ENCODE results near the gene CCDC71L.

DNA sequence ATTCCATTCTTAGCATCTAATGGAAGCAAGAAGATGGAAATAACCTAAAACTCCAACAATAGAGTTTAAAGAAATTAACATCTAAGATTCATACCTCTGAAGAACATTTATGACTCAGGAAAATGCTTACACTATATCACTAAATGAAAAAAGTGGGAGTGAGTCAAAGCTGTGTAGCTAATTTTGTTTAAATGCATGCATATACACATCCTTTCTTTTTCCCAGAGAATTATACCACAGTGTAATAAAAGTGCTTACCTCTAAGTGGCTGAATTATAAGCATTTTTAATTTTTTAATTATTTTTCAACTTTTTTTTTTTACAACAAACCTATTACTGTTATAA is 44.3 kb downstream of the CCDC71L start:
- TF ChIP-seq, protein P1, sequence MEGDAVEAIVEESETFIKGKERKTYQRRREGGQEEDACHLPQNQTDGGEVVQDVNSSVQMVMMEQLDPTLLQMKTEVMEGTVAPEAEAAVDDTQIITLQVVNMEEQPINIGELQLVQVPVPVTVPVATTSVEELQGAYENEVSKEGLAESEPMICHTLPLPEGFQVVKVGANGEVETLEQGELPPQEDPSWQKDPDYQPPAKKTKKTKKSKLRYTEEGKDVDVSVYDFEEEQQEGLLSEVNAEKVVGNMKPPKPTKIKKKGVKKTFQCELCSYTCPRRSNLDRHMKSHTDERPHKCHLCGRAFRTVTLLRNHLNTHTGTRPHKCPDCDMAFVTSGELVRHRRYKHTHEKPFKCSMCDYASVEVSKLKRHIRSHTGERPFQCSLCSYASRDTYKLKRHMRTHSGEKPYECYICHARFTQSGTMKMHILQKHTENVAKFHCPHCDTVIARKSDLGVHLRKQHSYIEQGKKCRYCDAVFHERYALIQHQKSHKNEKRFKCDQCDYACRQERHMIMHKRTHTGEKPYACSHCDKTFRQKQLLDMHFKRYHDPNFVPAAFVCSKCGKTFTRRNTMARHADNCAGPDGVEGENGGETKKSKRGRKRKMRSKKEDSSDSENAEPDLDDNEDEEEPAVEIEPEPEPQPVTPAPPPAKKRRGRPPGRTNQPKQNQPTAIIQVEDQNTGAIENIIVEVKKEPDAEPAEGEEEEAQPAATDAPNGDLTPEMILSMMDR (conservative IDR thresholded peaks at IDR 0.05 in 1 of 2, IDR thresholded peaks at IDR 0.05 in 1 of 2; ENCODE audit: low read depth in 1 of 2, low read length in 2 of 2) = no peak
- no peak for TF ChIP-seq EZH2 (IDR thresholded peaks at IDR 0.05; ENCODE audit: low read length, missing control alignments)
